CD4-positive, CD25-positive, alpha-beta regulatory T cell (primary cell): ENCODE results near the gene MYRF. TPM values are rescaled to one million over a fixed set of nuclear protein-coding genes. Genes with fewer than 3 reads are reported as not detected.

Experiments used
- ATAC-seq, 2 donors: fragments of 150-1000 bp; cut with Tn5 transposase; one replicate each; pipeline ENCODE4 v1.10.0; 2021; ENCODE audit warnings: low read depth in 2 of 2, moderate number of reproducible peaks in 2 of 2, moderate library complexity in 1 of 2
- DNase-seq, 3 donors: peaks; one replicate each; pipeline versions ENCODE4 v3.0.0 to v3.0.0-alpha.2; 2012 to 2022; ENCODE audit warnings: mixed read lengths in 1 of 3
- H3K27ac ChIP-seq: one replicate; pipeline ENCODE4 v1.7.0; 2013; ENCODE audit warnings: mild to moderate bottlenecking, low read length; ENCODE audit not compliant: insufficient read depth, poor library complexity, severe bottlenecking
- H3K27me3 ChIP-seq: one replicate; pipeline ENCODE4 v1.7.0; 2013; ENCODE audit warnings: low read length; ENCODE audit not compliant: control insufficient read depth, insufficient read depth
- H3K36me3 ChIP-seq: one replicate; pipeline ENCODE4 v1.7.0; 2013; ENCODE audit warnings: mild to moderate bottlenecking, low read length, moderate library complexity; ENCODE audit not compliant: control insufficient read depth, insufficient read depth
- H3K4me1 ChIP-seq: 2 replicates; pipeline ENCODE4 v1.7.0; 2013; ENCODE audit warnings: mild to moderate bottlenecking, low read length; ENCODE audit not compliant: insufficient read depth, control insufficient read depth, poor library complexity, severe bottlenecking
- H3K4me3 ChIP-seq: one replicate; pipeline ENCODE4 v1.7.0; 2013; ENCODE audit warnings: low read depth, mild to moderate bottlenecking, low read length, moderate library complexity
- H3K9me3 ChIP-seq, 2 experiments: 1 replicate in 1 of 2; 2 replicates in 1 of 2; pipeline ENCODE4 v1.7.0; 2013; ENCODE audit warnings: low read length in 2 of 2, mild to moderate bottlenecking in 1 of 2, moderate library complexity in 1 of 2; ENCODE audit not compliant: control insufficient read depth in 2 of 2
- H3K27ac Mint-ChIP-seq, 3 donors: one replicate each; pipeline ENCODE4 v1.8.0; 2020 to 2022; ENCODE audit warnings: mild to moderate bottlenecking in 3 of 3, mixed read lengths in 3 of 3, moderate library complexity in 2 of 3
- H3K27me3 Mint-ChIP-seq: one replicate; pipeline ENCODE4 v1.8.0; 2022; ENCODE audit warnings: mild to moderate bottlenecking, mixed read lengths
- H3K36me3 Mint-ChIP-seq: one replicate; pipeline ENCODE4 v1.8.0; 2020; ENCODE audit warnings: mixed read lengths
- H3K4me1 Mint-ChIP-seq, 4 donors: one replicate each; pipeline ENCODE4 v1.8.0; 2020 to 2022; ENCODE audit warnings: mixed read lengths in 4 of 4, mild to moderate bottlenecking in 1 of 4
- H3K4me3 Mint-ChIP-seq, 4 donors: one replicate each; pipeline ENCODE4 v1.8.0; 2020 to 2022; ENCODE audit warnings: mild to moderate bottlenecking in 4 of 4, mixed read lengths in 4 of 4, moderate library complexity in 3 of 4
- H3K9me3 Mint-ChIP-seq, 7 donors: one replicate each; pipeline ENCODE4 v1.8.0; 2020 to 2022; ENCODE audit warnings: mixed read lengths in 7 of 7, mild to moderate bottlenecking in 3 of 7, moderate library complexity in 2 of 7
- polyA plus RNA-seq, 4 donors: library from polyadenylated mRNA; unstranded; fragments of 300-500 nt; fragmentation: Illumina TruSeq; gene quantifications; one replicate each; pipeline ENCODE4 v1.2.3, GENCODE V29; 2021
- total RNA-seq: library from RNA; stranded (reverse); gene quantifications from one replicate; pipeline ENCODE4 v1.2.3, GENCODE V29; 2022

The MYRF gene
- total and polyA plus RNA-seq, 5 donors from 2014 or later = 0.20 to 0.74 (median 0.30) TPM; not detected in 2

DNA sequence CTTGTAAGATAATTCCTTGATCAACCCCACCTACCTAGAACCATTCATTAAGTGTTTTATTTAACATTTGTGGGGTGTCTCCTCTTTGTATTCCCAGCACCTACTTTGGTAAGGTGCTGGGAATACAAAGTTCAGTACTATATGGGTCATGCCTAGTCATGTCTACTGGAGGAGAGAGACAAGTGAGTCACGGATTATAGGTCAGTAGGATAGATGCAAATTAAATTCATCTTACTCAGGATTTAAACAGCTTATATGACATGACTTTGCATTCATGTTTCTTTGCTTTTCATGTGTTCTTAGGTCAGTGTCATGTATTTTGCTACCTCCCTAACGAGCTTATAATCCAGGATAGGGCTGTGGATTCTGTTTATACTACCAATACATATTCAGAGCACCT, 67.7 kb downstream of the MYRF start:
- H3K4me1 ChIP-seq = peaks cover 22% of the 10 kb centered on the region
- H3K4me1 Mint-ChIP-seq = peaks cover 0 to 12% (median 6%) of the 10 kb centered on the region in 4 donors
- H3K27ac ChIP-seq = no peak overlapping the region
- H3K9me3 ChIP-seq = no peaks in the 10 kb centered on the region
- ATAC-seq (no peak), DNase-seq (no peak)
- H3K27me3 Mint-ChIP-seq = peaks cover 69% of the 10 kb centered on the region
- H3K4me3 ChIP-seq = no peak overlapping the region
- H3K36me3 Mint-ChIP-seq = no peaks in the 10 kb centered on the region
- no peaks in the 10 kb centered on the region for H3K36me3 ChIP-seq
- H3K4me3 Mint-ChIP-seq = no peak overlapping the region
- peaks cover 0 to 1% (median 0%) of the 10 kb centered on the region in 7 donors for H3K9me3 Mint-ChIP-seq
- H3K27me3 ChIP-seq = peaks cover 4% of the 10 kb centered on the region
- H3K27ac Mint-ChIP-seq = no peak overlapping the region

- Mint-ChIP-seq H3K27ac (peak overlapping the region in 1 of 3 donors; percentile 43), H3K4me1 (peaks cover 0 to 16% (median 3%) of the 10 kb centered on the region in 4 donors), H3K27me3 (peaks cover 82% of the 10 kb centered on the region), H3K4me3 (peak overlapping the region; percentile 35 to 75 (median 52)), H3K36me3 (no peaks in the 10 kb centered on the region), H3K9me3 (peaks cover 0 to 1% (median 0%) of the 10 kb centered on the region in 7 donors)
- Histone ChIP-seq H3K36me3 (no peaks in the 10 kb centered on the region), H3K27ac (no peak overlapping the region), H3K4me3 (no peak overlapping the region), H3K9me3 (no peaks in the 10 kb centered on the region), H3K27me3 (peaks cover 4% of the 10 kb centered on the region), H3K4me1 (peaks cover 21% of the 10 kb centered on the region)
- DNase-seq (no peak), ATAC-seq (no peak)
Measured at GRCh38 chr11:61826930-61827570, 74.6 kb downstream of the MYRF start.

DNA sequence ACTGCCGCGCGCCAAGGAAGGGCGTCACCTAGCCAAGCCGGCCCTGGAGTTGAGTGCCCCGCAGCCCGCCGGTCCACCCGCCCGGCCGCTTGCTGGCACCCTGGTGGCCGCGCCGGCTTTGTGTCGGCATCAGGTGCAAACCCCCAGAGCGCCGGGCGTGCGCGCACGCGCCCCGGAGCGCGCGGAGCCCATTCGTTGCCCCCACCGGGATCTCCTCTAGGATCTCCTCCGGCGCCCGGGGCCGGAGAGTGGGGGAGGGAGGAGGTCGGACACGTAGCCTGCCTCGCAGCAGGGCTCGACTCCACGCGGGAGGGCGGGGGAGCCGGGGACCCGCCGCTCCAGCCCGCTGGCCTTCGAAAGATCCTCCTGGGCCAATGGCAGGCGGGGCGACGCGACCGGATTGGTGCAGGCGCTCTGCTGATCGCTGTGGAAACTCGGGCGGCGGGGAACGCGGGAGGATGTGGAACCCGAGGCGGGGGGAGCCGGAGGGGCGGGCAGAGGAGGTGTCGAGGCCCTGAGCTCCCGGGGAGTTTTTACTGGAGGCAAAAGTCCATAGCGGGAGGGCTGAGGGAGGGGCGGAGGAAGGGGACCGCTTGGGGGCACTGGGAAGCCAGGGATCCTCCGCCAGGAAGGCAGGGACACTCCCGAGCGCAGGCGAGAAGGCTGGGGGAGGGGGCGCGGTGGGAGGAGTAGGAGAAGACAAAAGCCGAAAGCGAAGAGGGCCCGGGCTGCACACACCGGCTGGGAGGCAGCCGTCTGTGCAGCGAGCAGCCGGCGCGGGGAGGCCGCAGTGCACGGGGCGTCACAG, 75.3 kb downstream of the MYRF start, which contains the start of gene FADS2:
Gene FADS2, plus strand, starts transcription at position 730 of the 808 bp plus-strand sequence. CDS start 91 bp downstream, outside the sequence.
- Histone ChIP-seq H3K4me3 (no peak within 1 kb of the TSS), H3K9me3 (no peaks in the 10 kb centered on the region), H3K27me3 (peaks cover 4% of the 10 kb centered on the region), H3K27ac (no peak within 1 kb of the TSS), H3K36me3 (no peaks in the 10 kb centered on the region), H3K4me1 (peaks cover 21% of the 10 kb centered on the region)
- Mint-ChIP-seq H3K9me3 (peaks cover 0 to 1% (median 0%) of the 10 kb centered on the region in 7 donors), H3K4me1 (peaks cover 0 to 16% (median 3%) of the 10 kb centered on the region in 4 donors), H3K36me3 (no peaks in the 10 kb centered on the region), H3K27ac (peak within 1 kb of the TSS in 2 of 3 donors; percentile 43 to 62), H3K4me3 (peak within 1 kb of the TSS; percentile 35 to 77 (median 68)), H3K27me3 (peaks cover 78% of the 10 kb centered on the region)
- ATAC-seq (peak; percentile 31 to 54), DNase-seq (peak in 1 of 3 donors; percentile 80)

GRCh38 chr11:61828379-61828628, 75.9 kb downstream of the MYRF start:
- H3K27me3 ChIP-seq = peaks cover 4% of the 10 kb centered on the region
- peaks cover 0 to 1% (median 0%) of the 10 kb centered on the region in 7 donors for H3K9me3 Mint-ChIP-seq
- H3K4me1 Mint-ChIP-seq = peaks cover 0 to 18% (median 3%) of the 10 kb centered on the region in 4 donors
- H3K27me3 Mint-ChIP-seq = peaks cover 73% of the 10 kb centered on the region
- no peaks in the 10 kb centered on the region for H3K36me3 Mint-ChIP-seq
- DNase-seq (no peak), ATAC-seq (no peak)
- H3K4me3 Mint-ChIP-seq = peak overlapping the region in 3 of 4 donors; percentile 62 to 77 (median 74)
- H3K27ac ChIP-seq = no peak overlapping the region
- H3K9me3 ChIP-seq = no peaks in the 10 kb centered on the region
- peaks cover 21% of the 10 kb centered on the region for H3K4me1 ChIP-seq
- no peak overlapping the region for H3K4me3 ChIP-seq
- no peak overlapping the region for H3K27ac Mint-ChIP-seq
- no peaks in the 10 kb centered on the region for H3K36me3 ChIP-seq

DNA sequence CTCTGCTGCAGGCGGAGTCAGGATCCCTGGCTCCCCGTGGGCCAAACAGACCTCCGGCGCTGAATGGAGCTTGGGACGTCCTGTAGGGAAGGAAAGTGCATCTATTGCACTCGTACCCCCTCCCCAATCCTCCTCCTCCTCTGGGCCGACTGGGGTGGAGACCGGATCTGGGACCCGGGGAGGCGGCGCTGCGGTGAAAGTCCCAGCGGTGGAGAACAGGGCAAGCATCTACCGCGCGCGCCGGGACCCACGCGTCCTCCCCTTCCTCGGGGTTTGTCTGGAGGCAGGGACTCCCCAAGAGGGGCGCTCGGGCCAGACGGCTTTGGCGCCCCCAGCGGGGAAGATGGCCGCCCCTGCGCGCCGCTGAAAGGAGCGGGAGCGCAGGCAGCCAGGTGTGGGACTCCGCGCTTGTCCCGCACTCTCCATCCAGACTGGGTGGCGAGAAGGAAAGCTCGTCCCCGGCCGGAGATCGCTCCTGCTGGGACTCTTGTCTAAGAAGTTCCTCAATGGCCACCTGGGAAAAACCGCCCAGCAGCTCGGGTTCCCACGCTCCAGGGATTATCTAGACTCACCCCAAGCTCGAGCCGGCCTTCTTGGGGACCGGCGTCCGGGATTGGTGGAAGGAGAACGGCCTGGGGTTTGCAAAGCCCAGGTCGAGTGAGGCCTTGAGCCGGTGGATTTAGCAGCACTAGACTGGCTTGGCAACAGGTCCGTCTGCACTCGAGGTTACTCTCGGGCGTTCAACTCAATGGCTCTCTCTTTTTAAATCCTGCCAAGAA, 76.4 kb downstream of the MYRF start:
- Histone ChIP-seq H3K4me1 (peaks cover 21% of the 10 kb centered on the region), H3K4me3 (no peak overlapping the region), H3K27ac (no peak overlapping the region), H3K9me3 (no peaks in the 10 kb centered on the region), H3K36me3 (no peaks in the 10 kb centered on the region), H3K27me3 (peaks cover 4% of the 10 kb centered on the region)
- peaks cover 3 to 22% (median 5%) of the 10 kb centered on the region in 4 donors for H3K4me1 Mint-ChIP-seq
- H3K27me3 Mint-ChIP-seq = peaks cover 71% of the 10 kb centered on the region
- ATAC-seq (no peak), DNase-seq (peak in 1 of 3 donors; percentile 33)
- H3K9me3 Mint-ChIP-seq = peaks cover 0 to 1% (median 0%) of the 10 kb centered on the region in 7 donors
- H3K27ac Mint-ChIP-seq = peak overlapping the region in 1 of 3 donors; percentile 62
- H3K4me3 Mint-ChIP-seq = peak overlapping the region in 3 of 4 donors; percentile 62 to 77 (median 74)
- H3K36me3 Mint-ChIP-seq = no peaks in the 10 kb centered on the region

GRCh38 chr11:61829806-61830205, 77.4 kb downstream of the MYRF start:
- Histone ChIP-seq H3K27ac (no peak overlapping the region), H3K4me1 (peaks cover 30% of the 10 kb centered on the region), H3K9me3 (no peaks in the 10 kb centered on the region), H3K27me3 (peaks cover 4% of the 10 kb centered on the region), H3K36me3 (no peaks in the 10 kb centered on the region), H3K4me3 (no peak overlapping the region)
- Mint-ChIP-seq H3K4me1 (peaks cover 4 to 31% (median 5%) of the 10 kb centered on the region in 4 donors), H3K9me3 (no peaks in the 10 kb centered on the region), H3K27me3 (peaks cover 64% of the 10 kb centered on the region), H3K4me3 (peak overlapping the region in 1 of 4 donors; percentile 62), H3K27ac (no peak overlapping the region), H3K36me3 (no peaks in the 10 kb centered on the region)
- no peak for DNase-seq
- ATAC-seq = no peak

DNA sequence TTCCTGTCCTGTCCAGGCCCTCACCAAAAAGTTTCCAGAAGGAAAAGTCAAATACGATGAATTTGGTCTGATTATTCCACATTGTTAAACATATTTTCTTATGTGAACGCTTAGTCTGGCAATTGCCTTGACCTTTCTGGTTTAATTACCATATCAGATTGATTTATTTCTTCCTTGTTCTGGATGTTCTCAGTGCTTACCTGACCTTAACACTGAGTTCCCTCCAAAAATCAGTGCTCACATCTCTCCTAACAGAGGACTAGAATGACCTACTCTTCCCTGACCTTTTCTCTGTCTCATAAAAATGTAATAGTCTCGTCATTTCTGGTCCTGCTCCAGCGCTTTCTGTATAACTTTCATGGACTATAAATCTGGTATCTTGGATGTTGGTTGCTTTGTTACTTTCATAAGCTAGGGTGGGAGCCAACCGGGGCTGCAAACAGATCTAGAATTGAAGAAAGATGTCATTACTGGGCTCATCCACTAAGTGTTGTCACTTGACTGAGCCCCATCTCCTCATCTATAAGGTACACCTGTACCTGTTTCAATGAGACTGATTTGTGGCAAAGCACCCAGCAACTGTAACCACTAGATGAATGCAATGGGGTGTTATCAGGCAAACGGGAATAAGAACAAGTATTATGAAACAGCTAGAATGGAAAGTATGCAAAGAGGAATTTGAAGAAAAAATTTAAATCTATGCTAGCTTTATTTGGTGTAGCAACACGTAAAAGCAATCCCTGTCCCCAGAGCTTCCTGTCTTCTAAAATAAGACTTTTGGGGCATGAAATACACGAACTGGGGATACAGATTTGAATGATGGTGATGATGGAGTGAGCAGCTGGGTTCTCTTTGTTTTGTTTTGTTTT, 78.0 kb downstream of the MYRF start:
- Histone ChIP-seq H3K4me3 (no peak overlapping the region), H3K9me3 (no peaks in the 10 kb centered on the region), H3K36me3 (no peaks in the 10 kb centered on the region), H3K27me3 (peaks cover 4% of the 10 kb centered on the region), H3K27ac (no peak overlapping the region), H3K4me1 (peaks cover 33% of the 10 kb centered on the region)
- peaks cover 4 to 35% (median 5%) of the 10 kb centered on the region in 4 donors for H3K4me1 Mint-ChIP-seq
- no peak for DNase-seq
- no peaks in the 10 kb centered on the region for H3K36me3 Mint-ChIP-seq
- no peaks in the 10 kb centered on the region for H3K9me3 Mint-ChIP-seq
- no peak overlapping the region for H3K27ac Mint-ChIP-seq
- H3K27me3 Mint-ChIP-seq = peaks cover 58% of the 10 kb centered on the region
- no peak for ATAC-seq
- peak overlapping the region in 1 of 4 donors; percentile 62 for H3K4me3 Mint-ChIP-seq
